ENCODE results near the gene ADAT3.

Gene ADAT3

DNA sequence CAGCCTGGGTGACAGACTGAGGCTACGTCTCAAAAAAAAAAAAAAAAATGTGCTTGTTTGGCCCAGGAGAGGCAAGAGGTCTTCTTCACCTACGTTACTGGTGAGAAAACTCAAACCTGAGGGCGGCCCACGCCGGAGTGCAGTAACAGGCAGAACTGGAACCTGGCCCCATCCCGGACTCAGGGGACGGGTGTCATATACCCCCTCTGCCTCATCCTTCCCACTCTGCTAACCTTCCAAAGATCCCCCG is 414 bp upstream of the ADAT3 start:
- H3K4me3 Mint-ChIP-seq, result peak overlapping the region; percentile 81 to 83 (median 82)
- TF ChIP-seq, protein P1, sequence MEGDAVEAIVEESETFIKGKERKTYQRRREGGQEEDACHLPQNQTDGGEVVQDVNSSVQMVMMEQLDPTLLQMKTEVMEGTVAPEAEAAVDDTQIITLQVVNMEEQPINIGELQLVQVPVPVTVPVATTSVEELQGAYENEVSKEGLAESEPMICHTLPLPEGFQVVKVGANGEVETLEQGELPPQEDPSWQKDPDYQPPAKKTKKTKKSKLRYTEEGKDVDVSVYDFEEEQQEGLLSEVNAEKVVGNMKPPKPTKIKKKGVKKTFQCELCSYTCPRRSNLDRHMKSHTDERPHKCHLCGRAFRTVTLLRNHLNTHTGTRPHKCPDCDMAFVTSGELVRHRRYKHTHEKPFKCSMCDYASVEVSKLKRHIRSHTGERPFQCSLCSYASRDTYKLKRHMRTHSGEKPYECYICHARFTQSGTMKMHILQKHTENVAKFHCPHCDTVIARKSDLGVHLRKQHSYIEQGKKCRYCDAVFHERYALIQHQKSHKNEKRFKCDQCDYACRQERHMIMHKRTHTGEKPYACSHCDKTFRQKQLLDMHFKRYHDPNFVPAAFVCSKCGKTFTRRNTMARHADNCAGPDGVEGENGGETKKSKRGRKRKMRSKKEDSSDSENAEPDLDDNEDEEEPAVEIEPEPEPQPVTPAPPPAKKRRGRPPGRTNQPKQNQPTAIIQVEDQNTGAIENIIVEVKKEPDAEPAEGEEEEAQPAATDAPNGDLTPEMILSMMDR (IDR thresholded peaks at IDR 0.05; ENCODE audit: unreplicated experiment in 3 of 3), result no peak
- no peaks in the 10 kb centered on the region for H3K9me3 Mint-ChIP-seq
- peaks cover 11% of the 10 kb centered on the region for H3K4me1 Mint-ChIP-seq
- H3K27ac Mint-ChIP-seq, result peak overlapping the region; percentile 90 to 99 (median 99)
- H3K36me3 Mint-ChIP-seq (ENCODE audit: low read depth), result no peaks in the 10 kb centered on the region
- H3K27me3 Mint-ChIP-seq (ENCODE audit: low read depth), result no peaks in the 10 kb centered on the region

DNA sequence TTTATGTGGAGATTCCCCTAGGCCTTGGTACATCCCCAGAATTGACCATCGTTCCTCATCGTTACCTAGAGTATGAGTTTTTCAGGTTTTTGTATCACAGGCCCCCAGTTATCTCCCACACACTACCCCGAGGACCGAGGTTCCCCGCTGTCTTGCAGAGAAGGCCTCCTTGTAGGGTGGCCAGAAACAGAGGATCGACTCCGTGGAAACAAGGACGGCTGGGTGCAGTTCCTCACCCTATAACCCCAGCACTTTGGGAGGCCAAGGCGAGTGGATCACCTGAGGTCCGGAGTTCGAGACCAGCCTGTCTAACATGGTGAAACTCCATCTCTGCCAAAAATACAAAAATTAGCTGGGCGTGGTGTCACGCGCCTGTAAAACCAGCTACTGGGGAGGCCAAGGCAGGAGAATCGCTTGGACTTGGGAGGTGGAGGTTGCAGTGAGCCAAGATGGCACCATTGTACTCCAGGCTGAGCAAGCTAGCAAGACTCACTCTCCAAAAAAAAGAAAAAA is 720 bp downstream of the ADAT3 start:
- Mint-ChIP-seq H3K4me1 (peaks cover 11% of the 10 kb centered on the region), H3K9me3 (no peaks in the 10 kb centered on the region)

DNA sequence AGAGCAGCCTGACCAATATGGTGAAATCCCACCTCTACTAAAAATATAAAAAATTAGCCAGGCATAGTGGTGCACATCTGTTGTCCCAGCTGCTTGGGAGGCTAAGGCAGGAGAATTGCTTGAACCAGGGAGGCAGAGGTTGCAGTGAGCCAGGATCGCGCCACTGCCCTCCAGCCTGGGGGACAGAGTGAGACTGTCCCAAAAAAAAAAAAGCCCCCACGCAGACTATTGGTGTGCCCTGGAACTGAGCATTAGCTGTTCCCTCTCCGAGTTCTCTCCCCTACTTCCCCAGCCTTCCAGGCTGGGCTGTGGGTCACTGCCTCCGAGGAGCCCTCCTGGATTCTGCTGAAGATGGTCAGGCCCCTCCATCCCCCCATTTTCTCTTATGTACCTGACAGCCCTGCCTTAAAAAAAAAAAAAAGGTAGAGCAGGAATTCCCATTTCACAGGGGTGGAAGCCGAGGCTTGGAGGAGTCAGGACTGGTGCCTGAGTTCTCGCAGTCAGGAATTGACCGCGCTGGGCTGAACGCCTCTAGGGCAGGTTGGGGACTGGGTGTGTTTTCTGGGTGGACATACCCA is 1.9 kb downstream of the ADAT3 start:
- H3K36me3 Mint-ChIP-seq (ENCODE audit: low read depth), result peaks cover 4% of the 10 kb centered on the region
- no peaks in the 10 kb centered on the region for H3K27me3 Mint-ChIP-seq (ENCODE audit: low read depth)
- TF ChIP-seq, protein P1 (IDR thresholded peaks at IDR 0.05; ENCODE audit: unreplicated experiment in 3 of 3), result no peak
- no peak overlapping the region for H3K27ac Mint-ChIP-seq
- no peaks in the 10 kb centered on the region for H3K9me3 Mint-ChIP-seq
- peaks cover 11% of the 10 kb centered on the region for H3K4me1 Mint-ChIP-seq
- peak overlapping the region; percentile 67 to 71 (median 67) for H3K4me3 Mint-ChIP-seq

More for the DNA sequence above, 720 bp downstream of the ADAT3 start:
- Mint-ChIP-seq H3K27ac (peak overlapping the region; percentile 90 to 99 (median 95)), H3K36me3 (ENCODE audit: low read depth) (peaks cover 4% of the 10 kb centered on the region), H3K4me3 (peak overlapping the region; percentile 95 to 97 (median 95)), H3K27me3 (ENCODE audit: low read depth) (no peaks in the 10 kb centered on the region)
- TF ChIP-seq, protein P1 (IDR thresholded peaks at IDR 0.05; ENCODE audit: unreplicated experiment in 3 of 3), result no peak

DNA sequence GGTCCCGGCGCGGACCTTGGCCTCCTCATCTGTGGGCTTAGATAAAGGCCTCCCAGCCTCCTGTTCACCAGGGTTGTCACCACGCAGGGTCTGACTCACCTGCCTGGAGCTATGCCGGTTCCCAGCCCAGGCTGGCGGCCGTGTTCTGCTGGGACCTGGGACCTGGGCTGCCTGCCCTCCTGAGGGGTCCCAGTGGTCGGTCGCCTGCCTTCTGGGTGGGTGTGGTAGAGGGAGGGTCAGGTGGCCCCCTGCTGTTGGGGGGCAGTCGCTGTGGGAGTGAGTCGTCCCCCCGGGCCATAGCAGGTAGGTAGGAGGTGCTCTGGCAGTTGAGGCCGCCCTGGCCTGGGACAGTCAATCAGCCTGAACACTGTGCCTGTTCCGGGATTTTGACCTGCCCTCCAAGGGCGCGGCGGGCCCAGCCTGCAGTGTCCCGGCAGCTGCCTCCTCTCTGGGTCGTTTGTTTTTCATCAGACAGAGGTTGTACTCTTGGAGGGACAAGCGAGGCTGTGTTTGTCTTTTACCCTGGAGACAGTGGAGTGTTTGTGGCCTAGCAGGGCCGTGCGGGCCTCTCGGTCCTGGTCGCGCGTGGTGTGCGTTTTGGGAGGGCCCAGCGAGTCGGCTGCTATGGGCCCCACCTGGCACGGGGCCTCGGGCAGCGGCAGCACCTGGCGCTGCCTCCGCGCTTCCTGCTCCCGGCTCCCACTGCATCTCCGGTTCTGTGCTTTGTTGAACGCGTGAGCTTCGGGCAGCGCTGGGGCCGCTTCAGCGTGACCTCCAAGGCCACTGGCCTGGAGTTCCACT is 2.6 kb downstream of the ADAT3 start:
- peaks cover 11% of the 10 kb centered on the region for H3K4me1 Mint-ChIP-seq
- H3K27ac Mint-ChIP-seq, result peak overlapping the region in 1 of 3 experiments; percentile 19
- TF ChIP-seq, protein P1 (IDR thresholded peaks at IDR 0.05; ENCODE audit: unreplicated experiment in 3 of 3), result no peak
- no peak overlapping the region for H3K4me3 Mint-ChIP-seq
- peaks cover 4% of the 10 kb centered on the region for H3K36me3 Mint-ChIP-seq (ENCODE audit: low read depth)
- no peaks in the 10 kb centered on the region for H3K27me3 Mint-ChIP-seq (ENCODE audit: low read depth)
- H3K9me3 Mint-ChIP-seq, result no peaks in the 10 kb centered on the region

DNA sequence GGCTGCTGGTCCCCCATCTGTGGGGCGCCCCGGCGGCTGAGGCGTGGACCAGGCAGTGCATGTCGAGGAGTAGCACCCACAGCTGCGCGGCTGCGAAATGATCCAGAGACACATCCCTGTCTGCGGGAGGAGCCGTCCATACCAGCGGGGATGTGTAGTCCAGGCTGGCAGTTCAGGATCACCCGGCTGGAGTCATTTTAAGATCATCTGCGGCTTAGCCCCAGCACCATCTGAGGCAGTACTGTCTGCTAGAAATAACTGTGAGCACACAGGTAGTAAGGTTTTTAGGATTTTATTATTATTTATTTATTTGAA is 3.1 kb downstream of the ADAT3 start:
- H3K4me3 Mint-ChIP-seq, result no peak overlapping the region
- TF ChIP-seq, protein P1 (IDR thresholded peaks at IDR 0.05; ENCODE audit: unreplicated experiment in 3 of 3), result no peak
- H3K9me3 Mint-ChIP-seq, result no peaks in the 10 kb centered on the region
- H3K36me3 Mint-ChIP-seq (ENCODE audit: low read depth), result peaks cover 8% of the 10 kb centered on the region
- H3K27me3 Mint-ChIP-seq (ENCODE audit: low read depth), result no peaks in the 10 kb centered on the region
- H3K27ac Mint-ChIP-seq, result no peak overlapping the region
- H3K4me1 Mint-ChIP-seq, result peaks cover 11% of the 10 kb centered on the region

DNA sequence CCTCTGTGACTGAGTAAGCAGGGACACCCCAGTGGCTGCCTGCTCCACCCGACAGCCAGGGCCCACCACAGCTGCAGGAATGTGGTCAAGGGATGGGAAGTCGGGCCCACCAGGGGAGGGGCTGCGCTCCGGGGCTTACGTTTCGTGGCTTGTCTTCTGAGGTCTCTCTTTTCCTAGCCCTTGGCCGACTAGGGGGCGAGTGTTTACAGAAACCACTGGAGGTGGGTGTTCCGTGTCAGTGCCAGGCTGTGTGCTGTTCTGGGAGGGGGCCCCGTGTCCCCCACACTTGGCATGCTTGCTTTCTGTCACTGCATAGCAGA is 4.5 kb downstream of the ADAT3 start:
- no peaks in the 10 kb centered on the region for H3K27me3 Mint-ChIP-seq (ENCODE audit: low read depth)
- H3K4me1 Mint-ChIP-seq, result peaks cover 5% of the 10 kb centered on the region
- TF ChIP-seq, protein P1 (IDR thresholded peaks at IDR 0.05; ENCODE audit: unreplicated experiment in 3 of 3), result no peak
- no peaks in the 10 kb centered on the region for H3K9me3 Mint-ChIP-seq
- no peak overlapping the region for H3K27ac Mint-ChIP-seq
- H3K36me3 Mint-ChIP-seq (ENCODE audit: low read depth), result peaks cover 11% of the 10 kb centered on the region
- no peak overlapping the region for H3K4me3 Mint-ChIP-seq

Data from nephron (organoid).